LHCN-M2 (cell line): ENCODE data around the gene CAPN10. TPM values are rescaled to one million over a fixed set of nuclear protein-coding genes. Genes with fewer than 3 reads are reported as not detected.

Experiments
- DNase-seq: peaks from one replicate; pipeline ENCODE4 v3.0.0-alpha.2; 2012; ENCODE audit warnings: low read depth
- total RNA-seq: library from RNA; depleted of rRNA; stranded (reverse); fragments of >200 nt; gene quantifications from 2 replicates; pipeline ENCODE4 v1.2.3, GENCODE V29; 2014

CAPN10 gene
- total RNA-seq, 1 experiment from 2014 or later: 23.1 TPM

- no peak for DNase-seq
Measured at GRCh38 chr2:240622531-240623235, 36.1 kb downstream of the CAPN10 start.

DNA sequence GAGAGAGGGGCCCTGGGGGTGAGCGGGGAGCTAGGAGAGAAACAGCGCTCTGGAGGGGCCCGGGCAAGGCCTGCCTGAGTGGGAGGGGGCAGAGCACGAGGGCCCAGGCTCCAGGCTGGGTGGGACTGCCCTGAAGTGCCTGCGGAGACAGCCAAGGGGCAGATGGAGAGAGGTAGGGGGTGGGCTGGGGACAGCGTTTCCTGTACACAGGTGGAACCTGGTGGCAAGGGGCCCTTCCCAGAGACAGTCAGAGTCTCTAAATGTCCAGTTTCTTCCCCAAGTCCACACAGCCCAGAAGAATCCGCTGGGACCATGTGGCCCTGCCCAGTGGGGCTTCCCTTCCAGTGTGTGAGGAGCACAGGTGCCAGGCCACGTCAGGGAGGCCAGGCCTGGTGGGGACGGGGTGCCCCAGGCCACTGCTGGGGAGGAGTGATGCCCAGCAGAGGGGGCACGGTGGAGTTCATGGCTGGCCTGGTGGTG is 37.0 kb downstream of the CAPN10 start:
- no peak for DNase-seq

DNA sequence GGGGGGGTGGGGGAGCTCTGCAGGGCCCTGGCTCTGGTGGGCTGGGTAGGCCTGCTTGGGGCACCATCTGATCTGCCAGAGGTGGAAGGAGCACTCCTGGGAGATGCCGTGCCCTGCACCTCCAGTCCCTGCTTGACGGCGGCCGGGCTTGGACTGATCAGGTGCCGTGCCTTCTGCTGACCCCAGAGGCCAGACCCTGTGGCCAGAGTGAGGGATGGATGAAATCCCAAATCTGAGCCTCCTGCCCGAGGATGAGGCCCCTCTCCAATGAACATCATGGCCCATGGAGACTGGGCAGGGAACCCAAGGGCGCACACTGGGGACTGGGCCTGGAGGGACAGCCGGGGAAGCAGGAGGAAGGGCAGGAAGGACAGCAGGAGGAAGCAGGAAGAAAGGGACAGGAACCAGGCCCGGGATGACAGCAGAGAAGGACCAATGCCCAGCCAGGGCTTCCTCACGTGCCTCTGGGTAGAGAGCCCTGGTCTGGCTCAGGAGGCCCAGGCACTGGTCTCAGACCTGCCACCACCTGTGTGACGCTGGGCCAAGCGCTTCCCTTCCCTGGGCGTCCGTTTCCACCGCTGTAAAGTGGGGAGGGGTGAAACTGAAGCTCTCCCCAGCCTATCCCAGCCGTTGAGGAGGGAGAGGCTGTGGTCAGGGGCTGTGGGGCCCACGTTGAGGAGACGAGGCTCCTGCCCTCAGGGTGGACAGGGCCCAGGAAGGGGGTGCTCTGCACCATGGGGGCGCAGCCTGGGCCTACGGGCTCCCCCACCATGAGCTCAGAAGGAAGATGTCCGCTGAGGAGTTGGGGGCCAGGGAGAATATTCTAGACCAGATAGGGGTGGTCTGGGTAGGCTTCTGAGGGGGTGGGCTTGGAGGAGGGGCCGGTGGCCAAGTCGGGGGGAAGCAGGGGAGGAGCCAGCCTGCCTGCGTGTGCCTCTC is 37.7 kb downstream of the CAPN10 start:
- DNase-seq: no peak

GRCh38 chr2:240624950-240625621 is 38.6 kb downstream of the CAPN10 start, which contains the start of gene GPR35:
Gene GPR35, plus strand, starts transcription at chr2:240625480. Its CDS starts 4,473 bp downstream, at chr2:240629953.
- peak; percentile 49 for DNase-seq

GRCh38 chr2:240626531-240627300 is 40.2 kb downstream of the CAPN10 start:
- no peak for DNase-seq

- no peak for DNase-seq
Measured at GRCh38 chr2:240627736-240628506, 41.4 kb downstream of the CAPN10 start.

DNA sequence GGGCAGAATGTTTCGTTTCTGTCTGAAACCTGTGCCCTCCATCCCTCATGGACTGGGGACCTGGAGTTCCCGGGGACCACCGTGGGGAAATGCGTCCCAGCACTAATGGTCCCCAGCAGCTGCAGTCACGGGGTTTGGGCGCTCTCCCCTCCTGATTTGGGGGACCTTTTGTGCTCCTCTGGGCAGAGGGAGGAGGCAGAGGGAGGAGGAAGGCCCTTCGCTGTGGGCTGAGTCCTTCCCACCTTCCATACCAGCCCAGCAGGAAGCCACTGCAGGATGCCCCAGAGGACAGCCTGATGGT is 41.9 kb downstream of the CAPN10 start:
- DNase-seq: no peak

GRCh38 chr2:240628808-240629618 is 42.5 kb downstream of the CAPN10 start:
- DNase-seq: no peak

DNA sequence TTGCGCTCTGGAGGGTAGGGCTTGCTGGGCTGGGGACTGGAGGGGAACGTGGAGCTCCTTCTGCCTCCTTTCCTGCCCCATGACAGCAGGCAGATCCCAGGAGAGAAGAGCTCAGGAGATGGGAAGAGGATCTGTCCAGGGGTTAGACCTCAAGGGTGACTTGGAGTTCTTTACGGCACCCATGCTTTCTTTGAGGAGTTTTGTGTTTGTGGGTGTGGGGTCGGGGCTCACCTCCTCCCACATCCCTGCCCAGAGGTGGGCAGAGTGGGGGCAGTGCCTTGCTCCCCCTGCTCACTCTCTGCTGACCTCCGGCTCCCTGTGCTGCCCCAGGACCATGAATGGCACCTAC is 43.1 kb downstream of the CAPN10 start:
- DNase-seq: no peak

DNA sequence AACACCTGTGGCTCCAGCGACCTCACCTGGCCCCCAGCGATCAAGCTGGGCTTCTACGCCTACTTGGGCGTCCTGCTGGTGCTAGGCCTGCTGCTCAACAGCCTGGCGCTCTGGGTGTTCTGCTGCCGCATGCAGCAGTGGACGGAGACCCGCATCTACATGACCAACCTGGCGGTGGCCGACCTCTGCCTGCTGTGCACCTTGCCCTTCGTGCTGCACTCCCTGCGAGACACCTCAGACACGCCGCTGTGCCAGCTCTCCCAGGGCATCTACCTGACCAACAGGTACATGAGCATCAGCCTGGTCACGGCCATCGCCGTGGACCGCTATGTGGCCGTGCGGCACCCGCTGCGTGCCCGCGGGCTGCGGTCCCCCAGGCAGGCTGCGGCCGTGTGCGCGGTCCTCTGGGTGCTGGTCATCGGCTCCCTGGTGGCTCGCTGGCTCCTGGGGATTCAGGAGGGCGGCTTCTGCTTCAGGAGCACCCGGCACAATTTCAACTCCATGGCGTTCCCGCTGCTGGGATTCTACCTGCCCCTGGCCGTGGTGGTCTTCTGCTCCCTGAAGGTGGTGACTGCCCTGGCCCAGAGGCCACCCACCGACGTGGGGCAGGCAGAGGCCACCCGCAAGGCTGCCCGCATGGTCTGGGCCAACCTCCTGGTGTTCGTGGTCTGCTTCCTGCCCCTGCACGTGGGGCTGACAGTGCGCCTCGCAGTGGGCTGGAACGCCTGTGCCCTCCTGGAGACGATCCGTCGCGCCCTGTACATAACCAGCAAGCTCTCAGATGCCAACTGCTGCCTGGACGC is 43.6 kb downstream of the CAPN10 start:
- no peak for DNase-seq

- DNase-seq: no peak
Measured at GRCh38 chr2:240630771-240631547, 44.4 kb downstream of the CAPN10 start.

GRCh38 chr2:240631548-240632305 is 45.2 kb downstream of the CAPN10 start:
- DNase-seq: no peak

DNA sequence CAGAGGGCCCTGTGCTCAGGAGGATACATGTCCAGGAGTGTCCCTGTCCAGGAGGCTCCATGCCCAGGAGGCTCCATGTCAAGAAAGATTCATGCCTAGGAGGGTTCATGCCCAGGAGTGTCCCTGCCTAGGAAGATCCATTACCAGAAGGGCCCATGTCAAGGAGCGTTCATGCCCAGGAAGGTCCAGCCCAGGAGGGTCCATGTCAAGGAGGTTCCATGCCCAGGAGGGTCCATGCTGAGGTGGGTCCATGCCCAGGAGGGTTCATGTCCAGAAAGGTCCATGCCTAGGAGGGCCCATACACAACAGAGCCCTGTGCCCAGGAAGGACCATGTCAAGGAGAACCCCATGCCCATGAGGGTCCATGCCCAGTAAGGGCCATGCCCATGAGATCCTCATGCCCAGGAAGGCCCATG is 45.8 kb downstream of the CAPN10 start:
- no peak for DNase-seq

GRCh38 chr2:240635121-240635997 is 48.8 kb downstream of the CAPN10 start:
- no peak for DNase-seq

GRCh38 chr2:240635998-240636547 is 49.5 kb downstream of the CAPN10 start:
- DNase-seq: no peak

- DNase-seq: no peak
Measured at GRCh38 chr2:240636563-240637115, 50.1 kb downstream of the CAPN10 start.
